ENCODE measurements around the gene TAF1B. TPM values are rescaled to one million over a fixed set of nuclear protein-coding genes. Genes with fewer than 3 reads are reported as not detected.

TAF1B gene
- total RNA-seq, 1 donor: 41.3 TPM

DNA sequence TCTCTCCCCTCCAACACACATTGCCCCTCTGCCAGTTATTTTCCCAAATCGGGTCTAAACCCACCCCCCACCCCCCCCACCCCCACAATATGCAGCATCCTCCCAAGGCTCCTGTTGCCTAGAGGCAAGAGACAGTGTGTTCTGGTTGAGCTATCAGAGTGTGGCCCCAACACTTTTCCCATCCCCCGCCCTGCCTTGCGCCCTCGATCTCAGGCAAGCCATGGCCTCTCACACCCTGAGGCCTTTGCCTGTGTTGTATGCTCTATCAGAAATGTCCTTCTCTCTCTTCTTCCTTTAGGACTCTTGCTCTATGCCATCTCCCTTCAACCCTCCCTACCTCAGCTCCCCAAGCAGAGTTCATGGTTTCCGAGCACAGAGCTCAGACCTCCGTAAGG, 98.7 kb downstream of the TAF1B start:
- H3K27ac ChIP-seq (ENCODE audit: low read depth, low read length): no peak overlapping the region
- H3K4me1 ChIP-seq (ENCODE audit: insufficient read depth, low read length): peaks cover 20% of the 10 kb centered on the region
- H2AFZ ChIP-seq (ENCODE audit: low read length): no peak overlapping the region
- H3K27me3 ChIP-seq (ENCODE audit: insufficient read depth, low read length): peaks cover 17% of the 10 kb centered on the region
- H3K36me3 ChIP-seq (ENCODE audit: insufficient read depth, low read length): no peaks in the 10 kb centered on the region
- H3K4me2 ChIP-seq (ENCODE audit: insufficient read depth, low read length): peak overlapping the region; percentile 73
- TF ChIP-seq, protein P1, sequence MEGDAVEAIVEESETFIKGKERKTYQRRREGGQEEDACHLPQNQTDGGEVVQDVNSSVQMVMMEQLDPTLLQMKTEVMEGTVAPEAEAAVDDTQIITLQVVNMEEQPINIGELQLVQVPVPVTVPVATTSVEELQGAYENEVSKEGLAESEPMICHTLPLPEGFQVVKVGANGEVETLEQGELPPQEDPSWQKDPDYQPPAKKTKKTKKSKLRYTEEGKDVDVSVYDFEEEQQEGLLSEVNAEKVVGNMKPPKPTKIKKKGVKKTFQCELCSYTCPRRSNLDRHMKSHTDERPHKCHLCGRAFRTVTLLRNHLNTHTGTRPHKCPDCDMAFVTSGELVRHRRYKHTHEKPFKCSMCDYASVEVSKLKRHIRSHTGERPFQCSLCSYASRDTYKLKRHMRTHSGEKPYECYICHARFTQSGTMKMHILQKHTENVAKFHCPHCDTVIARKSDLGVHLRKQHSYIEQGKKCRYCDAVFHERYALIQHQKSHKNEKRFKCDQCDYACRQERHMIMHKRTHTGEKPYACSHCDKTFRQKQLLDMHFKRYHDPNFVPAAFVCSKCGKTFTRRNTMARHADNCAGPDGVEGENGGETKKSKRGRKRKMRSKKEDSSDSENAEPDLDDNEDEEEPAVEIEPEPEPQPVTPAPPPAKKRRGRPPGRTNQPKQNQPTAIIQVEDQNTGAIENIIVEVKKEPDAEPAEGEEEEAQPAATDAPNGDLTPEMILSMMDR (IDR thresholded peaks at IDR 0.05; ENCODE audit: extremely low read depth, low read depth, low read length): no peak
- H3K4me3 ChIP-seq (ENCODE audit: insufficient read depth, low read length): no peak overlapping the region
- DNase-seq (ENCODE audit: insufficient read length, low spot score, missing footprints): no peak
- H3K9me3 ChIP-seq (ENCODE audit: low read depth, low read length): no peaks in the 10 kb centered on the region
- no peaks in the 10 kb centered on the region for H4K20me1 ChIP-seq (ENCODE audit: insufficient read depth, low read length)
- no peaks in the 10 kb centered on the region for H3K79me2 ChIP-seq (ENCODE audit: insufficient read depth, low read length)

DNA sequence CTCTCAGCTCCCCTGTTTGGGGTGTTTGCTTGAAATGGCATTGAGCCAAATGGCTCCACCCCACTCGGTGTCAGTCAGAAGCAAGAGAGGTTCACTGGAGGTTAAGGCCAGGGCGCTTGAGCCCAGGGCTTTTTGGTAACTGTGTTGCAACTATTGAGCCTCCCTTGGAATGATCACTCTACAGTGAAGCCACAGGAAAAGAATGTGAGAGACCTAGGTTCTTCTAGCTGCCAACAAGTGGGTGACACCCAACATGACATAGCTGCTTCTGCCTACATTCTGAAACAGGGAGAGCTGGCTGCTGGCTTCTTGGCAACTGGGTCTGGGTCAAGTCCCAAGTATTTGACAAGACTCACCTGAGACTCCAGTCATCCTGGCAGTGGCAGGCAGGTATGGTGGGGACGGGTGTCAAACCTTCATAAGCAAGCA, 101.1 kb downstream of the TAF1B start:
- TF ChIP-seq, protein P1 (IDR thresholded peaks at IDR 0.05; ENCODE audit: extremely low read depth, low read depth, low read length): no peak
- H3K79me2 ChIP-seq (ENCODE audit: insufficient read depth, low read length): no peaks in the 10 kb centered on the region
- H3K4me1 ChIP-seq (ENCODE audit: insufficient read depth, low read length): peaks cover 20% of the 10 kb centered on the region
- H3K9me3 ChIP-seq (ENCODE audit: low read depth, low read length): no peaks in the 10 kb centered on the region
- no peak for DNase-seq (ENCODE audit: insufficient read length, low spot score, missing footprints)
- H2AFZ ChIP-seq (ENCODE audit: low read length): no peak overlapping the region
- no peaks in the 10 kb centered on the region for H4K20me1 ChIP-seq (ENCODE audit: insufficient read depth, low read length)
- H3K36me3 ChIP-seq (ENCODE audit: insufficient read depth, low read length): no peaks in the 10 kb centered on the region
- H3K4me3 ChIP-seq (ENCODE audit: insufficient read depth, low read length): no peak overlapping the region
- H3K27ac ChIP-seq (ENCODE audit: low read depth, low read length): no peak overlapping the region
- H3K27me3 ChIP-seq (ENCODE audit: insufficient read depth, low read length): peaks cover 17% of the 10 kb centered on the region
- no peak overlapping the region for H3K4me2 ChIP-seq (ENCODE audit: insufficient read depth, low read length)

- no peak overlapping the region for H3K27ac ChIP-seq (ENCODE audit: low read depth, low read length)
- peaks cover 11% of the 10 kb centered on the region for H3K4me1 ChIP-seq (ENCODE audit: insufficient read depth, low read length)
- no peaks in the 10 kb centered on the region for H3K9me3 ChIP-seq (ENCODE audit: low read depth, low read length)
- no peaks in the 10 kb centered on the region for H4K20me1 ChIP-seq (ENCODE audit: insufficient read depth, low read length)
- peaks cover 17% of the 10 kb centered on the region for H3K27me3 ChIP-seq (ENCODE audit: insufficient read depth, low read length)
- TF ChIP-seq, protein P1 (IDR thresholded peaks at IDR 0.05; ENCODE audit: extremely low read depth, low read depth, low read length): no peak
- H3K4me3 ChIP-seq (ENCODE audit: insufficient read depth, low read length): no peak overlapping the region
- H2AFZ ChIP-seq (ENCODE audit: low read length): no peak overlapping the region
- no peak overlapping the region for H3K4me2 ChIP-seq (ENCODE audit: insufficient read depth, low read length)
- no peaks in the 10 kb centered on the region for H3K79me2 ChIP-seq (ENCODE audit: insufficient read depth, low read length)
- no peak for DNase-seq (ENCODE audit: insufficient read length, low spot score, missing footprints)
- H3K36me3 ChIP-seq (ENCODE audit: insufficient read depth, low read length): no peaks in the 10 kb centered on the region
These were observed 102.3 kb downstream of the TAF1B start for GRCh38 chr2:9945596-9945995.

DNA sequence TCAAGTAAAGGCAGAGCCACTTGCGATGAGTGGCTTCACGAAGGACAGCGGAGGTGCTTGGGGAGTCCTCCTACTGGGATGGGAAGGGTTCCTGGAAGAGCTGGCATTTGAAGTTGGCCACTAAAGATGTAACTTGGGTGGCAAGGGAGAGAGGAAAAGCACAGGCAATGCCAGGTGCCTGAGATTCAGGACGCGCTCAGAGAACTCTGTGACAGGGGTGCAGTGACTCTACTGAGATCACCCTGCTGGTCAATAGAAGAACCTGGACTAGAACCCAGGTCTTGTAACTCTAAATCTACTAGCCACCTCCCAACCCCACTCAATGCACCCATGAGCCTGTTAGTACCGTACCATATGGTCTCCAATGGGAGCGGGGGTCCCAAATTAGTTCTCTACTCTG, 102.8 kb downstream of the TAF1B start:
- Histone ChIP-seq H3K36me3 (ENCODE audit: insufficient read depth, low read length) (no peaks in the 10 kb centered on the region), H2AFZ (ENCODE audit: low read length) (no peak overlapping the region), H3K27me3 (ENCODE audit: insufficient read depth, low read length) (peaks cover 17% of the 10 kb centered on the region), H3K4me3 (ENCODE audit: insufficient read depth, low read length) (no peak overlapping the region), H3K9me3 (ENCODE audit: low read depth, low read length) (no peaks in the 10 kb centered on the region), H3K4me2 (ENCODE audit: insufficient read depth, low read length) (no peak overlapping the region), H4K20me1 (ENCODE audit: insufficient read depth, low read length) (no peaks in the 10 kb centered on the region), H3K27ac (ENCODE audit: low read depth, low read length) (no peak overlapping the region), H3K4me1 (ENCODE audit: insufficient read depth, low read length) (peaks cover 6% of the 10 kb centered on the region), H3K79me2 (ENCODE audit: insufficient read depth, low read length) (no peaks in the 10 kb centered on the region)
- TF ChIP-seq, protein P1 (IDR thresholded peaks at IDR 0.05; ENCODE audit: extremely low read depth, low read depth, low read length): no peak
- DNase-seq (ENCODE audit: insufficient read length, low spot score, missing footprints): no peak

Data from osteoblast (primary cell).